Muscle of leg (tissue), 11 donors: ENCODE measurements around the gene TMEM63C. TPM values are rescaled to one million over a fixed set of nuclear protein-coding genes. Genes with fewer than 3 reads are reported as not detected.

Source experiments
- DNase-seq: peaks from one replicate; pipeline ENCODE4 v3.0.0; 2013
- H3K27ac ChIP-seq: one replicate; pipeline ENCODE4 v1.5.1; 2013; ENCODE audit warnings: mild to moderate bottlenecking, low read length, control low read depth
- H3K27me3 ChIP-seq: one replicate; pipeline ENCODE4 v1.6.1; 2013; ENCODE audit warnings: low read length; ENCODE audit not compliant: control insufficient read depth, insufficient read depth
- H3K36me3 ChIP-seq: one replicate; pipeline ENCODE4 v1.6.1; 2013; ENCODE audit warnings: low read length; ENCODE audit not compliant: control insufficient read depth, insufficient read depth
- H3K4me1 ChIP-seq: one replicate; pipeline ENCODE4 v1.6.1; 2013; ENCODE audit warnings: low read length; ENCODE audit not compliant: control insufficient read depth, insufficient read depth
- H3K4me3 ChIP-seq: one replicate; pipeline ENCODE4 v1.5.1; 2013; ENCODE audit warnings: low read length, control low read depth
- H3K9me3 ChIP-seq: replicated peaks from 2 replicates; pipeline ENCODE4 v1.6.1; 2013; ENCODE audit warnings: low read depth, low read length; ENCODE audit not compliant: control insufficient read depth
- WGBS: methylation state at CpG from one replicate; pipeline ENCODE4 v1.1.5; 2013; ENCODE audit warnings: missing lambda C conversion rate; ENCODE audit not compliant: insufficient coverage; 5-methylcytosine and 5-hydroxymethylcytosine counted together
- polyA plus RNA-seq, 8 donors: library from polyadenylated mRNA; unstranded; fragments of 120-200 nt; gene quantifications; one replicate each; pipeline versions ENCODE4 v1.2.1 to v1.2.3, GENCODE V29; 2013; ENCODE audit warnings: inconsistent platforms in 1 of 8, low replicate concordance in 1 of 8; ENCODE audit not compliant: insufficient read length in 8 of 8, insufficient read depth in 1 of 8
- total RNA-seq: library from RNA; stranded (reverse); fragments of 120-200 nt; gene quantifications from one replicate; pipeline ENCODE4 v1.2.4, GENCODE V29; 2013

The TMEM63C gene
- total and polyA plus RNA-seq, 9 donors = 0.71 to 5.2 (median 2.3) TPM

GRCh38 chr14:77143071-77143470 is 38.5 kb upstream of the TMEM63C start:
- WGBS = no CpG with 5 or more reads among the region's 4 CpGs
- DNase-seq = no peak
- Histone ChIP-seq H3K4me1 (peaks cover 23% of the 10 kb centered on the region), H3K9me3 (no peaks in the 10 kb centered on the region), H3K36me3 (no peaks in the 10 kb centered on the region), H3K27me3 (peaks cover 77% of the 10 kb centered on the region), H3K27ac (no peak overlapping the region), H3K4me3 (no peak overlapping the region)

GRCh38 chr14:77144412-77145115 is 37.0 kb upstream of the TMEM63C start:
- Histone ChIP-seq H3K4me1 (peaks cover 18% of the 10 kb centered on the region), H3K4me3 (no peak overlapping the region), H3K27me3 (peaks cover 63% of the 10 kb centered on the region), H3K36me3 (no peaks in the 10 kb centered on the region), H3K9me3 (no peaks in the 10 kb centered on the region), H3K27ac (no peak overlapping the region)
- DNase-seq = no peak
- WGBS = 50% methylated on average over 2 of the region's 4 CpGs

- Histone ChIP-seq H3K27me3 (peaks cover 50% of the 10 kb centered on the region), H3K4me3 (no peak overlapping the region), H3K27ac (no peak overlapping the region), H3K4me1 (peaks cover 5% of the 10 kb centered on the region), H3K9me3 (no peaks in the 10 kb centered on the region), H3K36me3 (no peaks in the 10 kb centered on the region)
- no peak for DNase-seq
- 7% methylated on average over 6 of the region's 10 CpGs for WGBS
Measured at GRCh38 chr14:77145975-77146740, 35.4 kb upstream of the TMEM63C start.

GRCh38 chr14:77148510-77149231 is 32.9 kb upstream of the TMEM63C start:
- Histone ChIP-seq H3K27ac (no peak overlapping the region), H3K36me3 (no peaks in the 10 kb centered on the region), H3K27me3 (peaks cover 34% of the 10 kb centered on the region), H3K4me3 (no peak overlapping the region), H3K4me1 (no peaks in the 10 kb centered on the region), H3K9me3 (no peaks in the 10 kb centered on the region)
- no peak for DNase-seq
- no CpG with 5 or more reads among the region's 8 CpGs for WGBS

DNA sequence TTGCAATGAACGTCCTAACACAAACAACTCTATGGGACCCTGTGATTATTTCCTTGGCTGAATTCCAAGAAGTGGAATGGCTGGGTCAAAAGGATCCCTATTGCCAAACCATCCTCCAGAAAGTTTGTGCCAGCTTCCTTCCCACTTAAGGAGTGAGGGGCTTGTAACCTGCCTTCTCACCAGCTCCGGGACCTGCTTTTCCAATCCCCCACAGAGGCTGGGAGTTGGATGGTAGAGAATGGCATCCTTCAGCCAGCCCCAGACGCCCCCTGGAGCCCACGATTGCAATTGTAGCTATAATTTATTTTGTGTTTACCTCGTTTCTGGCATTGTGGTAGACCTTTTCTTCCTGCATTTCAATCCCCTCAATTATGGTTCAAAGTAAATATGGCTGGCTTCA is 30.4 kb upstream of the TMEM63C start:
- peaks cover 3% of the 10 kb centered on the region for H3K4me1 ChIP-seq
- no peak overlapping the region for H3K4me3 ChIP-seq
- no peak for DNase-seq
- no peaks in the 10 kb centered on the region for H3K9me3 ChIP-seq
- H3K27ac ChIP-seq = no peak overlapping the region
- H3K27me3 ChIP-seq = peaks cover 22% of the 10 kb centered on the region
- no CpG with 5 or more reads among the region's 5 CpGs for WGBS
- H3K36me3 ChIP-seq = no peaks in the 10 kb centered on the region

GRCh38 chr14:77151918-77152588 is 29.5 kb upstream of the TMEM63C start:
- Histone ChIP-seq H3K4me3 (no peak overlapping the region), H3K9me3 (no peaks in the 10 kb centered on the region), H3K36me3 (no peaks in the 10 kb centered on the region), H3K27ac (no peak overlapping the region), H3K27me3 (peaks cover 14% of the 10 kb centered on the region), H3K4me1 (peaks cover 3% of the 10 kb centered on the region)
- WGBS = 86% methylated on average over 1 of the region's 2 CpGs
- DNase-seq = no peak

GRCh38 chr14:77153802-77154201 is 27.8 kb upstream of the TMEM63C start:
- 90% methylated on average over 2 of the region's 3 CpGs for WGBS
- H3K4me3 ChIP-seq = no peak overlapping the region
- H3K36me3 ChIP-seq = no peaks in the 10 kb centered on the region
- H3K27ac ChIP-seq = no peak overlapping the region
- peaks cover 11% of the 10 kb centered on the region for H3K27me3 ChIP-seq
- H3K9me3 ChIP-seq = no peaks in the 10 kb centered on the region
- DNase-seq = no peak
- peaks cover 14% of the 10 kb centered on the region for H3K4me1 ChIP-seq

GRCh38 chr14:77154421-77154820 is 27.2 kb upstream of the TMEM63C start:
- Histone ChIP-seq H3K9me3 (no peaks in the 10 kb centered on the region), H3K4me3 (no peak overlapping the region), H3K4me1 (peaks cover 15% of the 10 kb centered on the region), H3K36me3 (no peaks in the 10 kb centered on the region), H3K27me3 (peaks cover 11% of the 10 kb centered on the region), H3K27ac (no peak overlapping the region)
- WGBS = no CpG with 5 or more reads among the region's 7 CpGs
- DNase-seq = no peak

DNA sequence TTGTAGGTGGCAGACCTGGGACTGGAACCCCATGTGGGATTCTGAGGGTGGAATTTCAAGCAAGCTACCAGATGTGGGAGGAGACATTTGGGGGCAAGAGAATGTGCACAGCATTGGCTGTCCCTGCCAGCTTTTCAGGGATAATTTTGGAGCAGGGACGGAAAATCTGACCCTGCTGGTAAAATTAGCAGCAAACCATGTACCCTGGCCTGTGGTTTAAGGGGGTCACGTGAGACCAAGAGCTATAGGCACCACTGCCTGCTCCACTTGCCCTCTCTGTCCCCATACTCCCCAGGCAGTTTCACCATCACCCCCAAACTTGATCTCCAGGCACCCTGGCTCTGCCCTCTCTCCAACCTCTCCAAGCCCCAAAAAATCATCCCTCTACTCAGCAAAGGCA is 26.5 kb upstream of the TMEM63C start:
- Histone ChIP-seq H3K36me3 (no peaks in the 10 kb centered on the region), H3K27ac (no peak overlapping the region), H3K27me3 (peaks cover 11% of the 10 kb centered on the region), H3K4me1 (peaks cover 15% of the 10 kb centered on the region), H3K9me3 (no peaks in the 10 kb centered on the region), H3K4me3 (no peak overlapping the region)
- no peak for DNase-seq
- WGBS = 70% methylated on average over 1 of the region's 2 CpGs

DNA sequence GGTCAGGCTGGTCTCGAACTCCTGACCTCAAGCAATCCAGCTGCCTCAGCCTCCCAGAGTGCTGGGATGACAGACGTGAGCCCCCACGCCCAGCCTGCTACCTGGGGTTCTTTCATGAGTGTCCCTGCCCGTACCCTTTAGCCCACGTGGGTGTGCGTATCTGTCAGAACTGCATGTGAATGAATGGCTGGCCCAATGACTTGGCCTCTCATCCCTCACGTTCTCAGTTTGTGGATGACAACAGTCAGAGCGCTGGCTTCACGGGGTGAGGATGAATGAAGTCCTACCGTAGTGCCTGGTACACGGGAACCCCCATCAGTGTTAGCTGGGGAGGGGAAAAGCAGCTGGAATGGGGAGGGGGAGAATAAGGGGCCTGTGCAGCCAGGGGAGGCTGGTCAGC is 23.9 kb upstream of the TMEM63C start:
- no peak overlapping the region for H3K27ac ChIP-seq
- 80% methylated on average over 3 of the region's 11 CpGs for WGBS
- H3K9me3 ChIP-seq = no peaks in the 10 kb centered on the region
- DNase-seq = no peak
- peaks cover 12% of the 10 kb centered on the region for H3K27me3 ChIP-seq
- H3K4me3 ChIP-seq = no peak overlapping the region
- no peaks in the 10 kb centered on the region for H3K36me3 ChIP-seq
- peaks cover 15% of the 10 kb centered on the region for H3K4me1 ChIP-seq
